CD1c-positive myeloid dendritic cell (primary cell): ENCODE data around the gene PLXNC1.

Experiments used
- DNase-seq: peaks from one replicate; pipeline ENCODE4 v3.0.0-alpha.2; 2016; ENCODE audit errors: extremely low spot score

Gene PLXNC1

GRCh38 chr12:94133964-94134795, 14.2 kb upstream of the PLXNC1 start:
- peak; percentile 80 for DNase-seq

- DNase-seq: no peak
Measured at GRCh38 chr12:94135896-94136295, 12.5 kb upstream of the PLXNC1 start.

- DNase-seq: no peak
Measured at GRCh38 chr12:94139816-94140215, 8.6 kb upstream of the PLXNC1 start.

GRCh38 chr12:94140556-94140955, 7.8 kb upstream of the PLXNC1 start:
- DNase-seq: no peak

GRCh38 chr12:94141004-94141764, 7.2 kb upstream of the PLXNC1 start:
- DNase-seq: no peak

- DNase-seq: no peak
Measured at GRCh38 chr12:94141892-94142291, 6.5 kb upstream of the PLXNC1 start.

GRCh38 chr12:94143438-94143837, 4.9 kb upstream of the PLXNC1 start:
- no peak for DNase-seq

GRCh38 chr12:94143951-94144350, 4.4 kb upstream of the PLXNC1 start:
- DNase-seq: no peak

- no peak for DNase-seq
Measured at GRCh38 chr12:94144781-94145180, 3.6 kb upstream of the PLXNC1 start.

- peak; percentile 43 for DNase-seq
Measured at GRCh38 chr12:94145191-94145983, 3.0 kb upstream of the PLXNC1 start.

GRCh38 chr12:94146166-94146936, 2.0 kb upstream of the PLXNC1 start:
- DNase-seq: no peak

- no peak for DNase-seq
Measured at GRCh38 chr12:94147387-94147990, 888 bp upstream of the PLXNC1 start.

- DNase-seq: no peak
Measured at GRCh38 chr12:94148739-94149118, 352 bp downstream of the PLXNC1 start.

- peak; percentile 66 for DNase-seq
Measured at GRCh38 chr12:94149119-94149780, 873 bp downstream of the PLXNC1 start.

- peak; percentile 25 for DNase-seq
Measured at GRCh38 chr12:94149781-94150239, 1.4 kb downstream of the PLXNC1 start.

GRCh38 chr12:94150240-94151121, 2.1 kb downstream of the PLXNC1 start:
- no peak for DNase-seq

GRCh38 chr12:94151582-94151981, 3.2 kb downstream of the PLXNC1 start:
- no peak for DNase-seq

- DNase-seq: peak; percentile 56
Measured at GRCh38 chr12:94152292-94153078, 4.1 kb downstream of the PLXNC1 start.

GRCh38 chr12:94157181-94157580, 8.8 kb downstream of the PLXNC1 start:
- DNase-seq: no peak
